Activated CD4-positive, alpha-beta T cell treated with anti-CD3 and anti-CD28 coated beads for 24 hours (primary cell): ENCODE measurements around the gene NOL11.
A peak's percentile ranks its signal among the peaks of the same experiment; 100 is the strongest.
"Not testable (repeated sequence)": the region's sequence is repeated elsewhere in the genome, so short reads cannot be mapped to it uniquely, and the experiment has no call there.

Experiments
- DNase-seq, 2 donors: peaks; one replicate each; pipeline ENCODE4 v3.0.0-alpha.2; 2020; ENCODE audit warnings: low read depth in 2 of 2

The NOL11 gene

DNA sequence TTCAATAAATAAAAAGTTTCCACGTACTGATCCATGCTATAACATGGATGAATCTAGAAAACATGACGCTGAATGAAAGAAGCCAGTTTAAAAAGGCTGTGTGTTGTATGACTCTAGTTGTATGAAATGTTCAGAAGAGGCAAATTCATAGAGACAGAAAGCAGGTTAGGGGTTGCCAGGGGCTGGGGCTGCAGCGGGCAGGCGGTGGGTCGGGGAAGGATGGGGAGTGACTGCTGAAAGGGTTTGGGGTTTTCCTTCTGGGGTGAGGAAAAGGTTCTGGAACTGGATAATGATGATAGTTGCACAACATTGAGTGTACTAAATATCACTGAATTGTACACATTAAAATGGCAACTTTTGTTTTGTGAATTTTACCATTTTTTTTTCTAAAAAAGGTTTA lies 36.3 kb downstream of the NOL11 start:
- no peak for DNase-seq

DNA sequence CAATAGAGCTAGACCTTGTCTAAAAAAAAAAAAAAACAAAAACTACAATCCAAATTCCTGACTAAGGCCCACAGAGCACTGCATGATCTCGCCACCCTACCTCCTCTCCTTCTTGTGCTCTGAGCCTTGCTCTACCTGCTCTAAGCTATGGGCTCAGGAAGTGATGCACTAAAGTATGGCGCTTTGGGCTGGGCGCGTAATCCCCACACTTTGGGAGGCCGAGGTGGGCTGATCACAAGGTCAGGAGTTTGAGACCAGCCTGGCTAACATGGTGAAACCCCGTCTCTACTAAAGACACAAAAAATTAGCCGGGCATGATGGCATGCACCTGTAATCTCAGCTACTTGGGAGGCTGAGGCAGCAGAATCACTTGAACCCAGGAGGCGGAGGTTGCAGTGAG lies 37.0 kb downstream of the NOL11 start:
- DNase-seq: not testable (repeated sequence)

DNA sequence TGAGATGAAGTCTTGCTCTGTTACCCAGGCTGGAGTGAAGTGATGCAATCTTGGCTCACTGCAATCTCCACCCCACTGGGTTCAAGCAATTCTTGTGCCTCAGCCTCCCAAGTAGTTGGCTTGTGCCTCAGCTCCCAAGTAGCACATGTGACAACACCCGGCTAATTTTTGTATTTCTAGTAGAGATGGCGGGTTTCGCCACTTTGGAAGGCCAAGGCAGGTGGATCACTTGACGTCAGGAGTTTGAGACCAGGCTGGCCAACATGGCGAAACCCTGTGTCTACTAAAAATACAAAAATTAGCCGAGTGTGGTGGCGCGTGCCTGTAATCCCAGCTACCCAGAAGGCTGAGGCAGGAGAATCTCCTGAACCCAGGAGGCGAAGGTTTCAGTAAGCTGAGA lies 39.0 kb downstream of the NOL11 start:
- DNase-seq: not testable (repeated sequence)

DNA sequence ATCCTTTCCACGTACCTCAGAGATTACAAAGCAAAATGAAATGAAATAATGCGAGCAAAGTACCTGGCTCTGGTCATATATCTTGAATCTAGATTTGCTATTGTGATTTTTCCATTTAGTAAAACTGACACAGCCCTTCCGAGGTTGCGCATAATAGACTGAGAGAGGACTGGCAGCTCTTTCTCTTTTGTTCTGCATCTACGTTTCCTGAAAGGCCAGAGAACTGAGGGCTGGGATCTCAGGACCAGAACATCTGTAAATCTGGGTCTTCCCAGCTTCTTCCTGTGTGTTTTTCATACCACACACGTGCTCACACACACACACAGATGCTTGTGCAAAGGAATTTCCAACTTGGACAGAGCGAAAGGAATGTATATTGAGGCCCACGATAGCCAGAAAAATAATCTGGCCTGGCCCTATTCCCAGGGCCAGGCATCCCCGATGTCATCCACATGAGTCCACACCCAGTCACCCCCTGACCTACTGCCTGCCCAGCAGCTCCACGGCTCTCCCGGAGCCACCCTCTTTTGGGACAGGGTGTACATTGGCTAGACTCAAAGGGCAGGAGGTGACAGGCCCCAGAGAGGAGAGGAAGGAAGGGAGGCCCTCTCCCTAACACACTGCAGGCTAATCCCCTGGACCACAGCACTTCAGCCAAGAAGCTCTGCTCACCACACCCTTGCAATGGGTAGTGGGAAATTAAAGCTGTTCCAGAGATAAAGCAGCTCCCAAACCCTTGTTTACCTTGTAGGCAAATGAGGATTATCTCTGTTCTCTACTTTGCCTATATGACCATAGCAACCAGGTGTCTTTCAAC lies 41.8 kb downstream of the NOL11 start:
- no peak for DNase-seq

DNA sequence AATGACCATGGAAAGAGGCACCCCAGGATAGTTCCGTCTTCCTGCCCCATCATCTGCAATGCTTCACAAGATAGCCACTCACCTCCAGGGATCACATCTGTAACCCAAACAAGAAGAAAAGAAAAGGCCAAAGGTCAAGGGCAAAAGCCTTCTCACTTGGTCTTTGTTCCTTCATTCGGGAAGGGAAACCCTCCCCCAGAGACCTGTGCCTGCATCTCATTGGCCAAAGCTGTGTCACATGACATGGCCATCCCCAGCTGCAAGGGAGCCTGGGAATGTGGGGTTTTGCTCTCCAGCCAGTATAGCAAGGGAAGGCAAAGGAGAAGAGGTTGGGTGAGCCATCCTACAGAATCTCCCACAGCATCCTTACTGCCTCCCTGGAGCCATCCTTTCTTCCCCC lies 47.9 kb downstream of the NOL11 start:
- no peak for DNase-seq

DNA sequence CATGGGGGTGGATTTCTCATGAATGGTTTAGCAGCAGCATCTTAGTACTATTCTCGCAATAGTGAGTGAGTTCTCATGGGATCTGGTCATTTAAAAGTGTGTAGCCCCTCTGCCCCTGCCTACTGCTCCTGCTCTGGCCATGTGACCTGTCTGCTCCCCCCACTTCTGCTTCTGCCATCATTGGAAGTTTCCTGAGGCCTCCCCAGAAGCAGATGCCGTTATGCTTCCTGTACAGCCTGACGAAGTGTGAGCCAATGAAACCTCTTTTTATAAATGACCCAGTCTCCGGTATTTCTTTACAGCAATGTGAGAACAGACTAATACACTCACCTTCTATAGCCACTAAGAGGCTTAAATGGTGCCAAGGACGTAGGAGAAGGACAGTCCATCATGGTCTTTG lies 51.5 kb downstream of the NOL11 start:
- no peak for DNase-seq

DNA sequence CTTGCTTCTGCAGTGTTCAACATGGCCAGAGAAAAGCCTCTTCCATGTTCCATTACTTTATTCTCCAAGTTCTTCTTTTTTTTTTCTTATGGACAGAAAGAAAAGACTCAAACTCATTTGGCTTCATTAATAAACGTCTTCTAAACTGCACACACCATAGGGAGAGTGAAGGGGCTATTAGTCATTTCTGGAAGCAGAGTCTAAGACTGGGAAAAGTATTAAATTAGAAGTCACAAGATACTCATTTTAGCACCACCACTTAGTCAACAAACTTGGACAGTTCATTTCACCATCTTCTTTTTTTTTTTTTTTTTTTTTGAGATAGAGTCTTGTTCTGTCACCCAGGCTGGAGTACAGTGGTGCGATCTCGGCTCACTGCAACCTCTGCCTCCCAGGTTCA lies 52.8 kb downstream of the NOL11 start:
- DNase-seq: no peak

DNA sequence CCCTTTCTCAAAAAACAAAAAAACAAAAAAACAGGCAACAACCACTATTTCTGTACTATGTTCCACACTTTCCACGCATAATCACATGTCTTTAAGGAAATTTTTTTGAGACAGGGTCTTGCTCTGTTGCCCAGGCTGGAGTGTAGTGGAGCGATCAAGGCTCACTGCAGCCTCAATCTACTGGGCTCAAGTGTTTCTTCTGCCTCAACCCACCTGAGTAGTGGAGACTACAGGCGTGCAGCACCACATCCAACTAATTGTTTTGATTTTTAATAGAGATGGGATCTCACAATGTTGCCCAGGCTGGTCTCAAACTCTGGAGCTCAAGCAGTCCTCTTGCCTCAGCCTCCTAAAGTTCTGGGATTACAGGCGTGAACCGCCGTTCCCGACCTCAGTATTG lies 54.9 kb downstream of the NOL11 start:
- DNase-seq: no peak

DNA sequence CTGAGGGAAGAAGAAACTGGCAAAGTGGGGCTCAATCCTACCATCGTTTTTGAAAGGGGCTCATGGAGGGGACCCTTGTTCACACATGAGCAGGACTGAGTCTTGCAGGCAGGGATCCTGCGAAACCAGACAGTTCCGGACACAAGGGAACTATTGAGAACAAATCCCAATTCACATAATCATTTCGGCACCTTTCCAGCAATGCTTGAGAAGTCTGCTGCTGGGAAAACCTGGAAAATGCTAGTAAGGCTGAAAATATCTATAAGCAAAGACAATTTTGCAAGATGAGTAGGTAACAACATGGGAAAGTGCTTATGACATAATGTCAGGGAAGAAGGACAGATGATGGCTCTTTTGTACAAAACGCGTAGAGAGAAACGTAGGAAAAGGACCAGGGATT lies 55.5 kb downstream of the NOL11 start:
- DNase-seq: no peak

DNA sequence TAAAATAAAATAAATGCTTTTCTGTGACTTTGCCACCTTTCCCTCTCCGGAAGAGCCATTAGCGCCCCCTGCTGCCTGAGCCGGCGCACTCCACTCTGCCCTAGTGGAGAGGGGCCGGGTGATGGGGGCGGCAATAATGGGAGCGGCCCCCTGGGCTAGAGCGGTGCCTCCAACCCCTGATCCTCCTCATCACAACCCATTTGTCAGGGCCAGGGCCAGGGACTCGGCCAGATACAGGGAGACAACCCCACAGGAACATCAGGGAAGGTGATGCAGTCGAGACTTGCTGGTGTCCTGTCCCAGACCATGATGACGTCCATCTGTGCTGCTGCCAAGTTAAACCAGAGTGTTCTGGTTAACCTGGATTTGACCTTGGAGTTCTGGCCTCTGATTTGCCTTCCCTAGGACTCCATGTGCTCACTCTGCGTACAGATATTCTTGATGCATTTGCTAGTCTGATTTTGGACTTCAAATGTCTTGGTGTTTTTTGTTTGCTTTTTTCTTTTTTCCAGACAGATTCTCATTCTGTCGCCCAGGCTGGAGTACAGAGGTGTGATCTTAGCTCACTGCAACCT lies 61.4 kb downstream of the NOL11 start:
- DNase-seq: peak in 1 of 2 donors; percentile 6

DNA sequence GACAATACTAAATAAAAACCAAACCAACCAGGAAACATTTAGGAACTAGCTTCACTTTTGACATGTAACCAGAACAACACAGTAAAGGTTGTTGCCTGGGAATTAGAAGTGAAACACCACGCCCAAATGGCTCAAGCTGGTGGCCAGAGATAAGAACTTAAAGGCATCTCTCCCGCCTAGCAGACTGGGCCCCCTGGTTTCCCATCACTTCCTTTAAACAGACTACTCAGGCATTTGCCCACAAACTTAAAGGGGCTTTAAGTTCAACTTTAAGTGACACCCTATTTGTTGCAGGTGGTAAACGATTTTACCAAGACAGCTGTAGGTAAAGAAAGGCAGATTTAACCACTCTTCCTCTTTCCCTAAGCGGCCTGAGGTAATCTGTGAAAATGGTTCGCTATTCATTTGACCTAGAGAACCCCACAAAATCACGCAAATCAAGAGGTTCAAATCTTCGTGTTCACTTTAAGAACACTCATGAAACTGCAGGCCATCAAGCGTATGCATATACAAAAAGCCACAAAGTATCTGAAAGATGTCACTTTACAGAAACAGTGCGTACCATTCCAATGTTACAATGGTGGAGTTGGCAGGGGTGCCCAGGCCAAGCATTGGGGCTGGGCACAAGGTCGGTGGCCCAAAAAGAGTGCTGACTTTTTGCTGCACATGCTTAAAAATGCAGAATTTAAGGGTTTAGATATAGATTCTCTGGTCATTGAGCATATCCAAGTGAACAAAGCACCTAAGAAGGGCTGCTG lies 66.8 kb downstream of the NOL11 start:
- DNase-seq: no peak

DNA sequence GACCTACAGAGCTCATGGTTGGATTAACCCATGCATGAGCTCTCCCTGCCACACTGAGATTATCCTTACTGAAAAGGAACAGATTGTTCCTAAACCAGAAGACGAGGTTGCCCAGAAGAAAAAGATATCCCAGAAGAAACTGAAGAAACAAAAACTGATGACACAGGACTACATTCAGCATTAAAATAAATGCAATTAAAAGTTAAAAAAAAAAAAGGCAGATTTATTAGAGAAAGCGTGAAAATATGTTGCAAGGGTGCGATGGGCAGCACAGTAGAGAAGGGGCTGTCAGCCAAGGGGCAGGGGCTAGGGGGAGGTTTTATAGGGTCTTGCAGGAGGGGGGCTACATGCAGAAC lies 67.4 kb downstream of the NOL11 start:
- no peak for DNase-seq

DNA sequence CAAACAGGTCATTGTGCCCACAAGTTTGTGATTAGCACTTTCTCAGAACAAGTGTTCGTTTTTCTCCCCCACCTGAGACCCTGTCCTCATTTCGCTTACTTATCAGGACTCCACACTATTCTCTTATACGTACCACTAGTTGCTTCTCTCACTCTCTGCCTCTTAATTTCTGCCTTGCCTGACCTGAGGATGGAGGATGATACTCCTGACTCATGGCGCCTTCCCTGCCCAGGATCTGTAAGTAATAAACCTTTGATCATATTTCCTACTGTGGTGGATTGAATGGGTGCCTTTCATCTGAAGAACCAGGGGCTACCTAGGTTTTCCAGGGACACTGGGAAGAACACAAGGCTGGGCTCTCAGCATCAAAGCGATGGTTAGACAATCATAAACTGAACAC lies 67.8 kb downstream of the NOL11 start:
- DNase-seq: no peak
